Hematopoietic multipotent progenitor cell (in vitro differentiated cells): ENCODE results near the gene ZNF546. TPM values are rescaled to one million over a fixed set of nuclear protein-coding genes. Genes with fewer than 3 reads are reported as not detected.
A peak's percentile ranks its signal among the peaks of the same experiment; 100 is the strongest.
"Not testable (repeated sequence)": the region's sequence is repeated elsewhere in the genome, so short reads cannot be mapped to it uniquely, and the experiment has no call there.

Experiments used
- DNase-seq, 3 donors: peaks; one replicate each; pipeline ENCODE4 v3.0.0-alpha.2; 2011 to 2015; ENCODE audit warnings: low read depth in 2 of 3, low spot score in 2 of 3
- total RNA-seq: library from RNA; depleted of rRNA; stranded (reverse); fragments of >200 nt; gene quantifications from one replicate; pipeline ENCODE4 v1.2.3, GENCODE V29; 2012

Gene ZNF546
- 3.5 TPM for total RNA-seq

GRCh38 chr19:39996811-39997637, at the start of gene ZNF546:
Gene ZNF546, plus strand, starts transcription at chr19:39997060. Its CDS starts 1,267 bp downstream, at chr19:39998327.
- DNase-seq = peak; percentile 72 to 89 (median 88)

- no peak for DNase-seq
Observed at GRCh38 chr19:39949026-39949747, 47.7 kb upstream of the ZNF546 start.

GRCh38 chr19:39951065-39951650, 45.7 kb upstream of the ZNF546 start:
- no peak for DNase-seq

- DNase-seq = no peak
Observed at GRCh38 chr19:39951686-39952085, 45.2 kb upstream of the ZNF546 start.

GRCh38 chr19:39953915-39954314, 42.9 kb upstream of the ZNF546 start:
- no peak for DNase-seq

- DNase-seq = not testable (repeated sequence)
Observed at GRCh38 chr19:39957886-39958285, 39.0 kb upstream of the ZNF546 start.

- DNase-seq = not testable (repeated sequence)
Observed at GRCh38 chr19:39958942-39959341, 37.9 kb upstream of the ZNF546 start.

GRCh38 chr19:39959407-39959806, 37.5 kb upstream of the ZNF546 start:
- not testable (repeated sequence) for DNase-seq

- no peak for DNase-seq
Observed at GRCh38 chr19:39963898-39964297, 33.0 kb upstream of the ZNF546 start.

- no peak for DNase-seq
Observed at GRCh38 chr19:39966617-39967016, 30.2 kb upstream of the ZNF546 start.

GRCh38 chr19:39967561-39967960, 29.3 kb upstream of the ZNF546 start:
- no peak for DNase-seq

GRCh38 chr19:39968789-39969188, 28.1 kb upstream of the ZNF546 start:
- no peak for DNase-seq

GRCh38 chr19:39969266-39969665, 27.6 kb upstream of the ZNF546 start:
- no peak for DNase-seq

GRCh38 chr19:39969681-39970424, 27.0 kb upstream of the ZNF546 start:
- no peak for DNase-seq

- peak in 2 of 3 donors; percentile 23 to 47 for DNase-seq
Observed at GRCh38 chr19:39970425-39970674, 26.5 kb upstream of the ZNF546 start.

- DNase-seq = peak; percentile 94 to 99 (median 99)
Observed at GRCh38 chr19:39970675-39971379, 26.0 kb upstream of the ZNF546 start, which contains the start of gene PSMC4. Gene PSMC4, plus strand, starts transcription at chr19:39971165. Its CDS starts 38 bp downstream, at chr19:39971203.

- no peak for DNase-seq
Observed at GRCh38 chr19:39971380-39972035, 25.4 kb upstream of the ZNF546 start.

GRCh38 chr19:39974377-39975155, 22.3 kb upstream of the ZNF546 start:
- no peak for DNase-seq

- DNase-seq = no peak
Observed at GRCh38 chr19:39982883-39983282, 14.0 kb upstream of the ZNF546 start.
